ENCODE measurements around the gene TRPV6.
A peak's percentile ranks its signal among the peaks of the same experiment; 100 is the strongest.

- TF ChIP-seq CTCF (IDR thresholded peaks at IDR 0.05) (peak in 4 of 7 experiments; percentile 45 to 52 (median 46)), POLR2A (IDR thresholded peaks at IDR 0.05) (no peak), EP300 (IDR thresholded peaks at IDR 0.05) (no peak), POLR2AphosphoS5 (IDR thresholded peaks at IDR 0.05) (no peak)
Measured at GRCh38 chr7:142873281-142873784, 12.2 kb downstream of the TRPV6 start.
